ENCODE results near the gene APBA1. TPM values are rescaled to one million over a fixed set of nuclear protein-coding genes. Genes with fewer than 3 reads are reported as not detected.

APBA1 gene
- total RNA-seq, 1 donor, result 11.2 TPM

DNA sequence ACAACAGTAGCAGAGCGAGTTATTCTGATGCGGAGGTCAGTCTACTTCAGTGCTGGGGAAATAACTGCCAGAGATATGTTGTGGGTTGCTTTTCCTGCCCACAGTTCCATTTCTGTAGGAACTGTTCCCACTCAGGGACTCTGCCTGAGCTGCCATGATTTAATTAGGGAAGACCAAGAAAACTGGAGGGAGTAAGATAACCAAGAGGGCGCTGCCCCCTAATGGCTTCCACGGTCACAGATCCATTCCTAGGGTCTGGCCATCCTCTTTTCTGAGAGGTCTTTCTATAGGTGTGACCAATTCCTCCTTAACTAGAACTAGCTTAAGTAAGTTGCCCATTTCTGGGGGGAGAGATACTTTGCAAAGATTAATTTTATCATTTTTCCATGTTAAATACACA is 125.9 kb downstream of the APBA1 start:
- DNase-seq (ENCODE audit: low read depth), result peak; percentile 4
- H3K4me3 ChIP-seq (ENCODE audit: low read depth, low read length), result no peak overlapping the region
- TF ChIP-seq, protein P1, sequence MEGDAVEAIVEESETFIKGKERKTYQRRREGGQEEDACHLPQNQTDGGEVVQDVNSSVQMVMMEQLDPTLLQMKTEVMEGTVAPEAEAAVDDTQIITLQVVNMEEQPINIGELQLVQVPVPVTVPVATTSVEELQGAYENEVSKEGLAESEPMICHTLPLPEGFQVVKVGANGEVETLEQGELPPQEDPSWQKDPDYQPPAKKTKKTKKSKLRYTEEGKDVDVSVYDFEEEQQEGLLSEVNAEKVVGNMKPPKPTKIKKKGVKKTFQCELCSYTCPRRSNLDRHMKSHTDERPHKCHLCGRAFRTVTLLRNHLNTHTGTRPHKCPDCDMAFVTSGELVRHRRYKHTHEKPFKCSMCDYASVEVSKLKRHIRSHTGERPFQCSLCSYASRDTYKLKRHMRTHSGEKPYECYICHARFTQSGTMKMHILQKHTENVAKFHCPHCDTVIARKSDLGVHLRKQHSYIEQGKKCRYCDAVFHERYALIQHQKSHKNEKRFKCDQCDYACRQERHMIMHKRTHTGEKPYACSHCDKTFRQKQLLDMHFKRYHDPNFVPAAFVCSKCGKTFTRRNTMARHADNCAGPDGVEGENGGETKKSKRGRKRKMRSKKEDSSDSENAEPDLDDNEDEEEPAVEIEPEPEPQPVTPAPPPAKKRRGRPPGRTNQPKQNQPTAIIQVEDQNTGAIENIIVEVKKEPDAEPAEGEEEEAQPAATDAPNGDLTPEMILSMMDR (IDR thresholded peaks at IDR 0.05; ENCODE audit: insufficient read depth, low read depth, low read length), result peak; percentile 21

DNA sequence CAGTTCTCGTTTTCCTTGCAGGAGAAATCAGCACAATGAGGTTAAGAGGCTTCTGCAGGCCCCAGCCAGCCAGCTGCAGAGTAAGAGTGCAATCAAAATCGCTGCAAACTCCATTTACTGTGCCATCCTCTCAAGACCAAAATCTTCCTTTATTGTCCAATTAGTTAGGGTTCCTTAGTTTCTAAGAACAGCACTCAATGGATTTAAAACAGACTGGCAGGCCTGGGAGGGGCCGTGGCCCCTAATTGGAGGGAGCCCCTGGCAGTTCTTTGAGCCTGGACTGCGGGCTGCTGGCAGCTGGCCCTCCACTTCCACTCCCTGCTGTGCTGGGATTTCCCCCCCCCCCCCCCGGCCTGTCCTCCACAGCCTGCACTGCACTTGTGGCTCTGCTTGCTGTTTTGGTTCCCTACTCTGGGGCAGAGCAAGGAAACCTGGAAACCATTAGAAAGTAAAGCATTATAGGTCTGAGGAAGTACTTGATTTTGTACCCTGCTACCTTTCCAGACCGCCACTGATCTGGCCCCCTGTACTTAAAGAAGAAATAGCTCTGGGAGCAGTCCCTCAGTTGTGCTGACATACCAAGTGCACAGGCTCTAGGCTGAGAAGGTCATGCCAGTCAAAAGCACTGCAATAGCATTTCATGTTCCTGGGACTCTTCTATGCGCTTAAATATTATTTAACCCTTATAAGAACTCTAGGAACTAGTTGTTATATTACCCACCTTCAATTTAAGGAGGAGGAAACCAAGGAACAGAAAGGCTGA is 129.0 kb downstream of the APBA1 start:
- DNase-seq (ENCODE audit: low read depth), result no peak
- H3K4me3 ChIP-seq (ENCODE audit: low read depth, low read length), result no peak overlapping the region
- TF ChIP-seq, protein P1 (IDR thresholded peaks at IDR 0.05; ENCODE audit: insufficient read depth, low read depth, low read length), result no peak

DNA sequence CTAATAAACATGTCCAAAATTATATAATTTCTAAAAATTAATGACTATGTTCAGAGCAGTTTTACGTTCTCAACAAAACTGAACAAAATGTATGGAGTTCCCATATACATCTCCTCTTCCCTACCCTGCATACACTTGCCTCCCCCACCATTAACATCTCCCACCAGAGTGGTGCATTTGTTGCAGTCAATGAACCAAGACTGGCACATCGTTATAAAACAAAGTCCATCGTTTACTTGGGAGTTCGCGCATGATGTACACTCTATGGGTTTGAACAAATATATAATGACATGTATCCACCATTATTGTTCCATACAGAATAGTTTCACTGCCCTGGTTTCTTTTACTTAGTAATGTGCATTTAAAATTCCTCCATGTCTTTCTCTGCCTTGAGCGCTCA is 130.1 kb downstream of the APBA1 start:
- no peak for DNase-seq (ENCODE audit: low read depth)
- no peak overlapping the region for H3K4me3 ChIP-seq (ENCODE audit: low read depth, low read length)
- TF ChIP-seq, protein P1 (IDR thresholded peaks at IDR 0.05; ENCODE audit: insufficient read depth, low read depth, low read length), result no peak

DNA sequence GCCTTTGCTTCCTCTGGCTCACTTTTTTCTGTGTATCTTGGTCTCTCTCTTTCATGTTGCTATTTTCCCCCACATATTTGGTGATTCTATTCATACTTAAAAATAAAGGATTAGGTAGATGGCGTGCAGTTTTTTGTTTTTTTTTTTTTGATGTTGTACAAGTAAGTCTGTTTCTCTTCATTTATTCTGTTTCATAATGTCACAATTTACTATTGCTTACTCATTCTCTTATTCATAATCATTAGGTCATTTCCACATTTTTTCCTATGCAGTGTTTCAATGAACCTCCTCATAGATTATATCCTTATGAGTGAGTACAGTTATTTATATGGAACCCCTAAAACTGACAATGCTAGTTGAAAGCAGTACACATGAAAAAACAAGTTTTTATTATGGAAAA is 136.3 kb downstream of the APBA1 start:
- TF ChIP-seq, protein P1 (IDR thresholded peaks at IDR 0.05; ENCODE audit: insufficient read depth, low read depth, low read length), result no peak
- H3K4me3 ChIP-seq (ENCODE audit: low read depth, low read length), result no peak overlapping the region
- peak; percentile 3 for DNase-seq (ENCODE audit: low read depth)

DNA sequence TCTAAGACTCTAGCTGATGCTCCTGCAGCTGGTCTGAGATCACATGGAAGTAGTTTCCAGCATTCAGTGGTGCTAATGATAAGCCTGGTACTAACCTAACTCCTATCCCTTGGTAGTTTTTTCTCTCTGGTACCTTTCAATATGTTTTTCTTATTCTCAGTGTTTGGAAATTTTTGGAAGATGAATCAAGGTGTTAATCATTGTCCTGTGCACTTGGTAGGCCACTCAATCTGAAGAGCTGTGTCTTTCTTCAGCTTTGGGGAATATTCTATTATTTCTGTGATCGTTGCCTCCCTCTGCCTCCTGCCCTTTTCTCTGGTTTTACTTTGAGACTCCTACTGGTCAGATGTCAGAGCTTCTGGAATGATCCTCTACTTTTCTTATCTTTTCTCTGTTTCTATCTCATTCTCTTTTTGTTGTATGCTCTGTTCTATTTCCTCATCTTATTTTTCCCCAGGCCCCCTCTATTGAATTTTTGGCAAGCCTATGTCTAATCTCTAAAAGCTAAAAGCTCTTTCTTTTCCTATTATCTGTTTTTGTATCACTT is 136.8 kb downstream of the APBA1 start:
- DNase-seq (ENCODE audit: low read depth), result no peak
- TF ChIP-seq, protein P1 (IDR thresholded peaks at IDR 0.05; ENCODE audit: insufficient read depth, low read depth, low read length), result no peak
- H3K4me3 ChIP-seq (ENCODE audit: low read depth, low read length), result no peak overlapping the region

DNA sequence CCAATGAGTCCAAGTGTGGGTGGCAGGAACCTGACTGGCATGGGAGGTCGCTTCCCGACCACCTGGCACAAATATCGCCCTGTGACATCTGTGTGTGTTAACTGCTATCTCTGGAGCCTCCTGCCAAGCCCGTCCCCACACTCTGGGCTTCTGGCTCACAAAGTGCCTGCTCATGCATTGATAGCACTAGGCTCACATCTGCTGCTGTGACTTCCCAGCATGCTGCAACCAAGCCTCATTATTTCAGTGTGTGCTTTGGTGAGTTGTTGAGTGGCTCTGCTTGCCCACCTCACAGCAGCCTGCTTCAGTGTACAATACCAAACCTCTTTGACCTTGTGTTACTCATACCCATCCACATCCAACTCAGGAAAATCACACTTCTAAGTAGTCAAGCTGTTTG is 139.8 kb downstream of the APBA1 start:
- TF ChIP-seq, protein P1 (IDR thresholded peaks at IDR 0.05; ENCODE audit: insufficient read depth, low read depth, low read length), result no peak
- H3K4me3 ChIP-seq (ENCODE audit: low read depth, low read length), result no peak overlapping the region
- no peak for DNase-seq (ENCODE audit: low read depth)
